Endothelial cell (in vitro differentiated cells): Measurements from ENCODE around the gene ABI3BP. TPM values are rescaled to one million over a fixed set of nuclear protein-coding genes. Genes with fewer than 3 reads are reported as not detected.
"Not testable (repeated sequence)": the region's sequence is repeated elsewhere in the genome, so short reads cannot be mapped to it uniquely, and the experiment has no call there.

ENCODE experiments used
- DNase-seq: peaks from one replicate; pipeline ENCODE4 v3.0.0; 2021; ENCODE audit warnings: low spot score
- H3K27ac Mint-ChIP-seq: one replicate; pipeline ENCODE4 v1.8.0; 2021; ENCODE audit warnings: mixed read lengths, inconsistent platforms; ENCODE audit not compliant: unreplicated experiment
- H3K27me3 Mint-ChIP-seq: one replicate; pipeline ENCODE4 v1.8.0; 2021; ENCODE audit warnings: mild to moderate bottlenecking, moderate library complexity, mixed read lengths, inconsistent platforms; ENCODE audit not compliant: unreplicated experiment
- H3K36me3 Mint-ChIP-seq: one replicate; pipeline ENCODE4 v1.8.0; 2021; ENCODE audit warnings: mild to moderate bottlenecking, low read depth, mixed read lengths, inconsistent platforms; ENCODE audit not compliant: unreplicated experiment
- H3K4me1 Mint-ChIP-seq: one replicate; pipeline ENCODE4 v1.8.0; 2021; ENCODE audit warnings: mild to moderate bottlenecking, mixed read lengths, inconsistent platforms; ENCODE audit not compliant: unreplicated experiment
- H3K4me3 Mint-ChIP-seq: one replicate; pipeline ENCODE4 v1.8.0; 2021; ENCODE audit warnings: mild to moderate bottlenecking, mixed read lengths, inconsistent platforms; ENCODE audit not compliant: unreplicated experiment
- H3K9me3 Mint-ChIP-seq: one replicate; pipeline ENCODE4 v1.8.0; 2021; ENCODE audit warnings: mixed read lengths, inconsistent platforms; ENCODE audit not compliant: unreplicated experiment
- total RNA-seq: library from RNA; stranded (reverse); fragmentation: NEBNext Ultra II Directional; extraction: Animal tissue kit (Norgen Biotek cat#: 25700); gene quantifications from one replicate; pipeline ENCODE4 v1.2.1, GENCODE V29; 2021; ENCODE audit not compliant: unreplicated experiment
- TF ChIP-seq, protein P1 (sequence below): fragments of 200-600 bp; sonication (generic); IDR thresholded peaks from one replicate; pipeline ENCODE4 v1.5.0; 2021; ENCODE audit warnings: antibody characterized with exemption; ENCODE audit not compliant: unreplicated experiment

The ABI3BP gene
- total RNA-seq, 1 donor from 2014 or later = 0.26 TPM

DNA sequence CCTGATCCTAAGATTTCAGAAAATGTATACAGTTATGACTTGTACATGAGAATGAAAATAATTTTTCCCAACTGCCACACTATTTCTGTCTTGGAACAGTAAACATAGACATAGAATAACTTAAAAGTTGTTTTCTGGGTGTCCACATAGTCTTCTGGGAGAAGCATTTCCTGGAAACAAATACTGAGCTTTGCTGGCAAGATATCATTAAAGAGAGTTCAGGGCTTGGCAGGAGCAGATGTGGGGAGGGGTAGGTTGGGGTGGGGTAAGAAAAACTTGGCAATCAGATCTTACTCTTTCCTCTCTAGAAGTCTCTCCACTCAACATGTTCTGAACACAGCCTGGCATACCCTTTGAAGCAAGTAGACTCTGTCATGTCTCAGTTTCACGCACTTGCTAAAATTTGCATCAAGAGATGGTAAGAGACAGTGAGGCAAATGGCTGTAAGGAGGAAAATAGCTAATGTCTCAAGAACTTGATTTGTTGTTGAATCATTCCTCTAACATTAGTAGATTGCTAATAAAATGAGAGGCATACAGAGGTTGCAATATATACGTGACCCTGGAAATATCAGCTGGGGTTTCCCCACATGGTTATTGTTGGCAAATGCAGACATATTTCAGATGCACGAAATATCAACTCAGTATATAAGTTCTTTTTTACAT lies 27.3 kb upstream of the ABI3BP start:
- TF ChIP-seq, protein P1, sequence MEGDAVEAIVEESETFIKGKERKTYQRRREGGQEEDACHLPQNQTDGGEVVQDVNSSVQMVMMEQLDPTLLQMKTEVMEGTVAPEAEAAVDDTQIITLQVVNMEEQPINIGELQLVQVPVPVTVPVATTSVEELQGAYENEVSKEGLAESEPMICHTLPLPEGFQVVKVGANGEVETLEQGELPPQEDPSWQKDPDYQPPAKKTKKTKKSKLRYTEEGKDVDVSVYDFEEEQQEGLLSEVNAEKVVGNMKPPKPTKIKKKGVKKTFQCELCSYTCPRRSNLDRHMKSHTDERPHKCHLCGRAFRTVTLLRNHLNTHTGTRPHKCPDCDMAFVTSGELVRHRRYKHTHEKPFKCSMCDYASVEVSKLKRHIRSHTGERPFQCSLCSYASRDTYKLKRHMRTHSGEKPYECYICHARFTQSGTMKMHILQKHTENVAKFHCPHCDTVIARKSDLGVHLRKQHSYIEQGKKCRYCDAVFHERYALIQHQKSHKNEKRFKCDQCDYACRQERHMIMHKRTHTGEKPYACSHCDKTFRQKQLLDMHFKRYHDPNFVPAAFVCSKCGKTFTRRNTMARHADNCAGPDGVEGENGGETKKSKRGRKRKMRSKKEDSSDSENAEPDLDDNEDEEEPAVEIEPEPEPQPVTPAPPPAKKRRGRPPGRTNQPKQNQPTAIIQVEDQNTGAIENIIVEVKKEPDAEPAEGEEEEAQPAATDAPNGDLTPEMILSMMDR = no peak
- Mint-ChIP-seq H3K27me3 (peaks cover 1% of the 10 kb centered on the region), H3K4me1 (no peaks in the 10 kb centered on the region), H3K9me3 (no peaks in the 10 kb centered on the region), H3K4me3 (no peak overlapping the region), H3K27ac (no peak overlapping the region), H3K36me3 (no peaks in the 10 kb centered on the region)
- no peak for DNase-seq

GRCh38 chr3:101017017-101017416 lies 23.8 kb upstream of the ABI3BP start:
- TF ChIP-seq, protein P1 = no peak
- H3K27me3 Mint-ChIP-seq = peaks cover 1% of the 10 kb centered on the region
- H3K36me3 Mint-ChIP-seq = peaks cover 2% of the 10 kb centered on the region
- no peak for DNase-seq
- H3K27ac Mint-ChIP-seq = no peak overlapping the region
- H3K4me1 Mint-ChIP-seq = no peaks in the 10 kb centered on the region
- H3K9me3 Mint-ChIP-seq = peaks cover 1% of the 10 kb centered on the region
- H3K4me3 Mint-ChIP-seq = no peak overlapping the region

- H3K4me1 Mint-ChIP-seq = not testable (repeated sequence)
Observed at GRCh38 chr3:101012312-101012711, 19.1 kb upstream of the ABI3BP start.

DNA sequence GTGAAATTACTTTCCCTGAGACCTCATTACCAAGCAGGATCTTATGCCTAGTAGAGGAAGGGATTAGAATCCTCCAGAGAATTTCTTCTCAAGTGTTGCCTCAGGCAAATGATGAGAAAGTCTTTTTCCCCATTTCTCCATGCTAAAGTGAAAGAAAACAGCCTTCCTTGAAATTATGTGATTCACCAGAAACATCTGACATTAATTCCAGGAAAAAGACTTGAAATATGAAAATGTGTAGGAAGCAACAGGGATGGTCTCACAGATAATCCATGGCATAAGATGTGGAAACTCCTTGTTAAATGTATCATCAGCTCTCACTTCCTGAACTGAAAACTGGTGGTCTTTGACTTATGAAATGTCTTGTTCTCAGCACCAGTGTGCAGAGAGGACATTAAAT lies 17.9 kb upstream of the ABI3BP start:
- TF ChIP-seq, protein P1 = no peak
- no peak for DNase-seq
- H3K4me1 Mint-ChIP-seq = no peaks in the 10 kb centered on the region
- no peak overlapping the region for H3K27ac Mint-ChIP-seq
- H3K27me3 Mint-ChIP-seq = peaks cover 1% of the 10 kb centered on the region
- H3K4me3 Mint-ChIP-seq = no peak overlapping the region
- peaks cover 6% of the 10 kb centered on the region for H3K36me3 Mint-ChIP-seq
- peaks cover 12% of the 10 kb centered on the region for H3K9me3 Mint-ChIP-seq

More at GRCh38 chr3:101012312-101012711, 19.1 kb upstream of the ABI3BP start:
- H3K9me3 Mint-ChIP-seq = peaks cover 12% of the 10 kb centered on the region
- DNase-seq, H3K36me3 Mint-ChIP-seq, H3K27me3 Mint-ChIP-seq, H3K27ac Mint-ChIP-seq, H3K4me3 Mint-ChIP-seq: not testable (repeated sequence)

DNA sequence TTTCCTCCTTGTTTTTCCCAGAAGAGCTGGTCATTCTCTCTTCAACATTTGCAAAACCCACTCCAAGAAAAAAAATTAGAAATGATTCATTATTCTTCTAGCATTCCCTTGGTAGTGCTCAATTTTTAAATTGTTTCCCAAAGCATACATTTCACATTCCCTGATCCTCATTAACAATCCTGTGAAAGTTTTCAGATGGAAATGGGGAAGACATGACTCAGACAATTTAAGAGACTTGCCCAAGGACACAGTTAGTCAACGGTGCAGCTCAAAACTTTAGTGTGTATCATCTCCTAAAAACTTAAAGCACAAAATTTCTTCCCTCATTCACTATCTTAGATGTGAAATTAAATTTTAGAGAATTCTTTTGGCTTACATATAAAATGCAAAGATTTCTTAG lies 17.1 kb upstream of the ABI3BP start:
- Mint-ChIP-seq H3K4me3 (no peak overlapping the region), H3K27ac (no peak overlapping the region), H3K27me3 (peaks cover 1% of the 10 kb centered on the region), H3K4me1 (no peaks in the 10 kb centered on the region), H3K9me3 (peaks cover 12% of the 10 kb centered on the region), H3K36me3 (peaks cover 6% of the 10 kb centered on the region)
- no peak for DNase-seq
- TF ChIP-seq, protein P1 = no peak
